Measurements from ENCODE around the gene NUMB.

Gene NUMB

DNA sequence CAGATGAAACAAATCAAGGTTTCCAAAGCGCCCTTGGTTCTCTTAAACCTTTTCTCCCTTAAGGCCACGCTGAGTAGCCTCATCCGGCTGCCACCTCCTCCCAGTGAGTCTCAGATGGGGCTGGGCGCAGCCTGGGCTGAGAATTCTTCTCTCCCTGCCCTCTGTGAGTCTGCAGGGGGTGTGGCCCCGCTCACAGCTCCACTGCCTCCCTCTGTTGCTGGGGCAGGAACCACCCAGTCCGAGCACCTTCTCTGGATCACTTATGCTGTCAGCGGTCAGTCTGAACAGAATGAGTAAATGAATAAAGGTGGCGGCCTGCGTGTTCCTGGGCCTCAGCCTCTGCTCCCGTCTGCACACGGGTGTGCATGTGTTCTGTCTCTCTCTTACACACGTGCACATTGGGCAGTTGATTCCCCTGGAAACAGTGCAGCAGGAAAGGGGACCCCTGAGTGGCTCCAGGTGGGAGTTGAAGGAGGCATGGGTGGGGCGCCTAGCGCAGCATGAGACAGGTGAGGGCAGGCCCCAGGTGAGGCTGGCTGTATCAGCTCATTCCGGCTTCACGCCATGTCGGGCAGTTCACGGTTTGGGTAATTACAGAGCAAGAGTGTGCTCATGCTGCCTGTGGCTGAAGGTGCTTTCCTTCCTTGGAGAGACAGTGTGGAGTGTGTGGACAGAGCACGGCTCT lies 216.7 kb downstream of the NUMB start:
- DNase-seq: no peak

DNA sequence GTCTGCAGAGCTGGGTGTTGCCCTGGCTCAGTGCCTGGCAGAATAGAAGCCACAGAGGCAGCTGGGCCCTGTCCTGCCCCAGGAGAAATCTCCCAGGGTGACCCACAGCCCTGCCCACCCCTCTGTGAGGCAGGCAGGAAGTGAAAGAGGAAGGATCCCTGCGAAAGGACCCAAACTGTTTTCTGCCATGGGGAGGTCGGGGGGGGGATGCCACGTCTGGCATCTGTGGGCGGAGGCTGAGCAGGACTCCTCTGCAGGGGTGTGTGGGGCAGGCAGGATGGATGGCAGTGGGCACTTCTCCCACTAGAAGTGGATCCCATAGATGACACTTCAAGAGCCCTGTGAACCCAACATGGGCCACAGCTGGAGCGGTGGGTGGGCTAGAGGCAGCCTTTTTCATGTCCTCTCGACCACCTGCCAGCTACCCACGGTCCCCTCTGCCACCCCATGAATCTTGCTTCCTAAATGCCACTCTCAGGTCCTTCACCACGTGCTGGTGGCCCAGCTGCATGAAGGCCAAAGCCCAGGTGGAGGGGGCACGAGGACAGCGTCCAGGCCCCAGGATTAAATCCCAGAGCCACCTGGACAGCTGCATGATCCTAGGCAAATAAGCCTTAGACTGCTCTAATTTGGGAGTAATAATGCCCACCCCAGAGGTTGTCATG lies 217.4 kb downstream of the NUMB start:
- DNase-seq: no peak

DNA sequence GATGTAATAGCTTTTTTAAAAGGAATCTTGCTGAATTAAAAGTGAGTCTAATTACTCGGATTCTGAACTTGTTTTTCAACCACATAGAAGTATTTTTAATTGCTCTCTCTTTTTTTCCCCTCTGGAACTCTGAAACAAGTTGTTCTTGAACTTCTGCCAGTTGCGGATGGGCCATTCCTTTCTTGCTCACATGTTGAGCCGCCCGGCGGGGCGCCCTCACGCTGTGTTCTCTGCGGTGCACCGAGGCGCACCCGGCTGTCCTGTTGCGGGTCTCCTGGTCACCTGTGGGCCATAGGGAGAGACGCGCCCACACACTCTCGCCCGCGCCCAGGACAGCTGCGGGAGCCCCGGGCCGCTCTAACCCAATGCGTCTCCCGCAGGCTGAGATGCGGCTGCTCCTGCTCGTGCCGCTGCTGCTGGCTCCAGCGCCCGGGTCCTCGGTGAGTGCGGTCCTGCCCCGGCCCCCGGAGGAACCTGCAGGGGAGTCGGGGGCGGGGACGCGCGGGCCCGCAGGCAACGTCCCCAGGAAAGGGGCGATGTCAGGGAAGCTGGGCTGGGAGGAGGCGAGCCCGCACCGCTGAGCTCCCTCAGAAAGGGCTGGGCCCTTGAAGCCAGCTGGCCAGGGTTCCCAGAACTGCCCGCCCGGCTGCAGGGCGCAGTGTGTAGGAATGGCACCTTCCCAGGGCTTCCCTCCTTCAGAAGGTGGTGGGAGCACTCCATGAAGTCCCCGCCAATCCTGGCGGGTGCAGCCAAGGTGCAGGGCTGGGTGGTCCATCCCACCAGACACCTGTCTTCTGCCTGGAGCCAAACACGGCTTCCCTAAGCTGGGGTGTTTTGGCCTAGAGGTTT lies 218.7 kb downstream of the NUMB start:
- no peak for DNase-seq

DNA sequence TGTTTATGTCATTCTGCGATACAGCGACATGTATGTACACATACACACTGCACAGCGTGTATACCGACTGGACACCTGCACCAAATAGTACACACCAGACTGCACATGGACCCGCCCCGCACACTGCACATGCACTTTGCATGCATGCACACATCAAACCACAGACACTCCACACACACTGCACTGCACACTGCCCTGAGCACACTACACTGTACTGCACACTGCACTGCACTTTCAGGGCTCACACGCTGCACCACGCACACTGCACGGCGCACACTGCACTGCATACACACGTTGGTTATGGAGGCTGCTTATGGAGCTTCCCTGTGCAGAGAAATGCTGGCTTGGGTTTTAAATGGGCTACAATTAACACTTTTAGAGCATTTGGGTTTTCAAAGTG lies 219.4 kb downstream of the NUMB start:
- DNase-seq: no peak

DNA sequence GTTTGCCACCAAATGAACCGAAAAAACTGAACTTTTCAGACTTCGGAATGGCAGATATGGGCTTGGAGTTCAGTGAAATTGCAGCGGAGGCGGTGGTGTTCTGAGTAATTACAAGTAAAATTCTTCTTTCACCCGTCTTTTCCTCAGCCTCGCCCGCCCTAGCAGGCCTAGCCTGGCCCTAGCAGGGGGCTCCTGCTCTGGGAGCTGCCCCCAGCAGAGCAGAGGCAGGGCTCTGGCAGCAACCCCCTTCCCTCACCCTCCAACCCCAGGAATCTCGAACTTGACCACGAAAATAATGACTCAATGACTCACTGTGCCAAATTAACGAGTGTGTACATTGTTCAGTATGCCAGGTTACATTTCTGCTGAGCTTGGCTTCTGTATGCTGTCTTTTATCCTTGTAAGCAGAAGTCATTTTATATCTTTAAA lies 219.9 kb downstream of the NUMB start:
- no peak for DNase-seq

DNA sequence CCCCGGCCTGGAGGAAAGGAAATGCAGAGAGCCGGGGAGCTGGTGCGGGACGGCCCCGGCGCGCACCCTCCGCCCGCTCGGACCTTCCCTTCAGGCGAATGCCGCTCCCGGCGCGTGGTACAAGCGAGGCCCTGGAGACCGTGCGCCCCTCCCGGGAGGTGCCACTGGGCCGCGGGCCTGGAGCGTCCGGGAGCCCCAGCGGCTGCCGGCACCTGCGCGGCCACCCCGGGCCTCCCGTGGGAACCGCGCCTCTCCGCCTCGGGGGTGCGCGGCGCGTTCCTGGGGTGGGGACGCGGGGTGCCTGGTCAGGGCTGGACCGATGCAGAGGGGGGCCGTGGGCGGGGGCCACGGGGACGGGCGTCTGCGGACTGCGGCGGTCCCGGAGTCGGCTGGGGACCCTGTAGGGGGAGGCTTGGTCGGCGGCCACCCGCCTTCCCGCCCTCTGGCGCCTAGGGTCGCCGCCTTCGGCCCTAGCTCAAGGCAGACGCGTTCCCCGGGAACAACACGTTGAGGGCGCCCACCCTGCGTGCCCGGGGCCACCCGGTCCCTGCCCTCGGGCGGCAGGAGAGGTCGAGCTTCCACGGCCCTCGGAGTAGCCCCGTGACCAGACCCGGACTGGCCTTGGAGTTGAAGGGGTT lies 220.4 kb downstream of the NUMB start:
- no peak for DNase-seq

DNA sequence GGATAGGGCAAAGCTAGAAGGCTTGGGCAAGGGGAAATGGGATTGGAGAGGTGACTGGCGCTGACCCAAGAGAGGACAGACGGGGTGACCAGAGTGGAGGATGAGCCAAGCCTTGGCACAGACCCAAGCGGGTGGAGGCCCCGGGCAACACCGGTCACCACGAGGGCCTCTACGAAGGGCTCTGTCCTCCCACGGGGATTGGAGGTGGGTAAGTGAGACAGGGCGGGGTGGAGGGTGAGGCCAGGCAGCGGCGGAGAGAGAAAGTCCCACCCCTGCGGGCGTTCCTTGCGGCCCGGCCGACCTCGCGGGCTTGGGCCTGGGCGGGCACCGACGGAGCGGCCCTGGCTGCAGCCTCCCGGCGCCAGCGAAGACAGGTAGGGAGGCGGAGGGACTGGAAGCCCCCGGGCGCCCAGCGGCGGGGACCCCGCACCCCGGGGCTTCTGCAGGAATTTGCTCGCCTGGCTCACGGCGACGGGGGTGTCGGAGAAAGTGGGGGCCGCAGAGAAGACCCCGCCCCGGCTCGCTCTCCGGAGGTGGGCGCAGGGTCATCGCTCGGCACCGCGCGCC lies 221.0 kb downstream of the NUMB start, which contains the start of gene PAPLN:
TSS of gene PAPLN (plus strand) at position 288 of the 567 bp plus-strand sequence. CDS start 2,273 bp downstream, outside the sequence.
- DNase-seq: no peak

DNA sequence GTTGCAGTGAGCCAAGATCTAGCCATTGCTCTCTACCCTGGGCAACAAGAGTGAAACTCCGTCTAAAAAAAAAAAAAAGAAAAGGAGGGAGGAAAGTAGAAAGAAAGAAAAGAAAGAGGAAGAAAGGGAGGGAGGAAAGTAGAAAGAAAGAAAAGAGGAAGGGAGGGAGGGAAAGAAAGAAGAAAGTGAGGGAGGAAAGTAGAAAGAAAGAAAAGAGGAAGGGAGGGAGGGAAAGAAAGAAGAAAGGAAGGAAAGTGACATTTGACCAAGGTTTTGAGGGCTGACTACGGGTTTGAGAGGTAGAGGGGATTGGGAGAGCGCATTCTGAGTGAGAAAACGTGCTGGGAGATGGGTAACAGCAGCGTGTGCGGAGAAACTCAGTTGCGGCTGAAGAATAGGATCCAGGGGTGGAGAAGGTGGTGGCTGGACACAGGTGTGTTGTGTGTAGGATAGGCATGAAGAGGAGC lies 221.6 kb downstream of the NUMB start:
- DNase-seq: no peak

DNA sequence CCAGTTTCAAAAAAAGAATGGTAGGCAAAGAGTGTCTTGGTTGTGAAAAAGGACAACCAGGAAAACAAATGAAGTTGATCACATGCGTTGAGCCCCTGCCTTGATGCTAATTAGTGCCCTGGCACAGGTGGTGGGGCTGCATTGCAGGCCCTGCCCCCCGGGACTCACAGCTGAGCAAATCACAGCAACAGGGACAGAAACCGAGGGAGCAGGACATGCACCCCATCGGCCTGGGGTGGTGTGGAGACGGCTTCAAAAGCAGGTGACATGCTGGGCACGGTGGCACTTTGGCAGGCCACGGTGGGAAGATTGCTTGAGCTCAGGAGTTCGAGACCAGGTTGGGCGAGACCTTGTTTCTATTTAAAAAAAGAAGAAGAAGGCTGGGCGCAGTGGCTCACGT lies 222.2 kb downstream of the NUMB start:
- DNase-seq: no peak

DNA sequence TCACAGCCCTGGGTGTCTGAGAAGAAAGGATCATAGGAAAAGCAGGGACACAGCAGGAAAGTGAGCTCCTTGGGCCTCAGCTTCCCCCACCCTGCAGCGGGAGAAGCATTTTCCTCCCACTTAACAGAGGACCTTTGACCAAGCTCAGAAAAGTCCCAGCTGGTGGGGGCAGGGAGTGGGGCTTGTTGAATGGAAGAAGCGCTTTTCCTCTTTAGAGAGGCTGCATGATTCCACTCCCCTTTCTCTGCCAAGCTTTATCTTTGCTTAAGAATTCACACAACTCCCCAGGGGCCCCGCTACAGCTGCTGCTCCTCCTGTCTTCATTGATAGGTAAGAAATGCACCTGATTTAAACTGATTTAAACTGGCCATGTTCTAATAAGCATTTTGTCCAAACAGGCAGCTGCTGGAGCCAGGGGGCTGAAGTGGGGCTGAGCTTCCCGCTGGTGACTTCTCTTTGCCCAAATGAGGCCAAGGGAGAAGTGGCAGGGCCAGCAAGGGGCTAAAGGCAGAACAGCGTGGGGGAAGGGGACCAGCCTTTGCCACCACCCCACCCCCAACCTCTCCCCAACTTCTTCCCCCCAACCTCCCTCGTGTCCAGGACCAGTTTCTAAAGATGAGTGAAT lies 222.7 kb downstream of the NUMB start:
- no peak for DNase-seq

DNA sequence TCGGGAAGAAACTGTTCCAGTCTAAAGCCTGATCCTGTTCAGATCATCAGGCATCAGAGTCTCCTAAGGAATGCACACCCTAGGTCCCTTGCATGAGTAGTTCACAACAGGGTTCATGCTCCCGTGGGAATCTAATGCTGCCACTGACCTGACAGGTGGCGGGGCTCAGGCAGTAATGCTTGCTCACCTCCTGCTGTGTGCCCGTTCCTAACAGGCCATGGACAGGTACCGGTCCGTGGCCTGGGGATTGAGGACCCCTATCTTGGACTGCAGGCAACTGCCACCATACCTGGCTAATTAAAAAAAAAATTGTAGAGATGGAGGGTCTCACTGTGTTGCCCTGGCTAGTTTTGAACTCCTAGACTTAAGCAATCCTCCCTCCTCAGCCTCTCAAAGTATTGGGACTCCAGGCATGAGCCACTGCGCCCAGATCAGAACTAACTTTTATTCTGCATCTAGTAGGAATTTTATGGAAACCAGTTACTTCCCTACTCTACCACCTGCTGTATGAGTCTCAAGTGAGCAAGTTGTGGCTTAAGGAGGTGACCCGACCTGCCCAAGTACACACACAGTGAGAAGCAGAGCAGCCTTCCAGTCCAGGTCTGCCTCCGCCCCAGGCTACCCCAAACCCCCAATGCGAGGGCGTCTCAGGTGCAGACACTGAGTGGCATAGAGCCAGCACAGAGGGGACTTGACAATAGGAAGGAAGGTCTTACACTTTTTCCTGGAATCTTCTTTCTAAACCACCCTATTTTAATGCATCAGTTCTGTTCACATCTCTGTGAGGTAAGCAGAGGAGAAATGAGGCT lies 223.6 kb downstream of the NUMB start:
- DNase-seq: no peak

DNA sequence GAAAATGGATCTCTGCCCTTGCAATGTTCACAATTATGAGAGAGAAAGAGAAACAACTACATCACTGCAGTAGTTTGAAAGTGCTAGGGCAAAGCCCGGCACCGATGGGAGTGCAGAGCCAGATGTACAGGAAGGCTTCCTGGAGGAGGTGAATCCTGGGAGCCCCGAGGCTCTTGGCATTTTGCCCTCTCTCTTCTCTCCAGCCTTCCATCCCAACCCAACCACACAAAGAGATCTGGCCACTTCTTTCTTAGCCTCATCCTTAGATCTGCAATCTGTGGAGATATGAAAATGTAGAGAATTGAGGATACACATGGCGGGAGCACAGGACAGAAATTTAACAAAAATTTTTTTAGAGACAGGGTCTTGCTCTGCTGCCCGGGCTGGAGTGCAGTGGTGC lies 224.3 kb downstream of the NUMB start:
- DNase-seq: no peak

DNA sequence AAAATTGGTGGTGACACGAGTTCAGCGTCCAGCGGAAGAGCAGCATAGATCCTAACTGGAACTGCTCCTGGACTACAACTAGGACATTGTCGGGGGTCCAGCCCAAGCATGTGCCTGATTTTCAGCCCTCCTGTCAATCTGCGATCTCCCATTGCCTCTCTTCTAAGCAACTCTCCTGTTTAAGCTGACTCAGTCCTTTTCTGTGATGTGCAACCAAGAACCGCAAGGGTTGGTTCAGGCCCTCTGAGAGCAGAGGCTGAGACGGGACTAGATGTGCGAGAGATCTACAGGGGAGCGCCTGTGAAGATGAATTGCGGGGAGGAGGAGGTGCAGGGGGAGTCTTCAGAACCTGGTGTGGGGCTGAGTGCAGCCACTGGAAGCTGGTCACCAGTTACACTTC lies 224.8 kb downstream of the NUMB start:
- DNase-seq: no peak

DNA sequence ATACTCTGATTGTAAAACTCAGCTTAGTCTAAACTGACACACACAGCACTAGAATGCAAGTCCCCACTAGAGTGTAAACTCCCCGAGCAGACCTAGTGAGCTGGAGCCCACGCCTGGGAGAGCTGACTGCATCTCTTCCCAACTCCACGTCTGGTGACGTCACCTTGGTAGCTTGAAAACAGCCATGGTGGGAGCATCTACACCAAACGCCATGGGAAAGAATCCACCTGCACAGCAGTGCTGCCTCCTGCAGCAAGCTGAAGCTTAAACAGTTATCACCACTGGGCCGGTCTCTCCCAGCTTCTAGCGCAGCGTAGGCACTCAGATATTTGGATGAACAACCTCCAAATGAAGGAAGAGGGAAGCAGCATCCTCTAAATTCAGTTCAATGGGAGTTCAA lies 225.4 kb downstream of the NUMB start:
- no peak for DNase-seq

DNA sequence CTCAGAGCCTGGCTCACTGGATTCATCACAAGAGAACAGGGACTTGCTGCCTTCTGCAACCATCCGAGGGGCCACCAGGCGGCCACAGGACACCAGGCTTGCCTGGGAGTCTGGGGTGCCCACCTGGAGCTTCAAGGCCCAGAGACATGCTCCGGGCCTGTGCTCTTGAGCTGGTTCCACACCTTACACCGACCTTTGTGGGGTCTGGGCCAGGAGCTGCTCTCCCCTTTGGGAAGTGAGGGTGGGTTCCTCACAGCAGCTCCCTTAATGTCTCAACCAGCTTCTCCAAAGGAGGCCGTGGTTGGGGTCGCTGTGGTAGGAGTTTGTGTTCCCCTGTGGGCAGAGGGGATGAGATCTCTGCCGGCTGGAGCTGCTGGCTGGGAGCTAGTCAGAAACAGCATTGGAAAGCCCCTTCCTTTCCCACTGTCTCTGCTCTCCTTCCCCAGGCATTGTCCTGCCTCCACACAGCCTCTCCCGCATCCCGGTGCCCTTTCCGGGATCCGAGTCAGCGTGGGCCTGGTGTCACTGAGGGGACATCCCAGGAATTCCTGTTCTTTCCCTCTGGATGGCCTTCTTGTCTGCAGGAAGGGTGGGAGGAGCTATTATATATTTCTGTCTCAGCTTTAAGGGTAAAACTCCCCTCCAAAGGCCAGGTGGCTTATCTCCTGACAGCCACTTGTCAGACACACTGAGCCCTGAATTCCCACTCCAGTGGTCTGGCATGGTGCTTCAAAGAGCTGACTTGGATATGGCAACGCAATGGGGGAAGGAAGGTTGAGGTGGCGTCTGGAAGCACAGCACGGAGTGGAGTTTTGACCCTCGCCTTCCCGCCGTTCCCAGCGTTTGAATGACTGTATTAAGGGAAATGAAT lies 226.1 kb downstream of the NUMB start:
- DNase-seq: no peak

DNA sequence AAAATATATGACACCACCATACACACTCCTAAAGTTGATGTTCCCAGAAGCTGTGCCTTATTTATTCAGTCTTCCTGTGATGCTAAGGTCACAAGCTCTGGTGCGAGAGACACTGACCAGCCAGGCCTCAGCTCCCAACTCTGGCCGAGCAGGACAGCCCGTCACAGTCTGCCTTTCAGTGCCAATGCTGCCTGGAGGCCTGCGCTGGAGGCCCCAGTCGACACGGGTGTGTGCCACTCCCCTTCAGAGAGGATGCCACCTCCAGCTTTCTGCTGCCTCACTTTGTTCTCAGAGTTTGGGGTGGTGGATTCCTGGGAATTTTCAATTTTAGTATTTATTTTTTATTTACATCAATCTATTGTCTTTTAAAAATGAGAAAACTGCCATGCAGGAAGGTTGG lies 228.3 kb downstream of the NUMB start:
- no peak for DNase-seq

DNA sequence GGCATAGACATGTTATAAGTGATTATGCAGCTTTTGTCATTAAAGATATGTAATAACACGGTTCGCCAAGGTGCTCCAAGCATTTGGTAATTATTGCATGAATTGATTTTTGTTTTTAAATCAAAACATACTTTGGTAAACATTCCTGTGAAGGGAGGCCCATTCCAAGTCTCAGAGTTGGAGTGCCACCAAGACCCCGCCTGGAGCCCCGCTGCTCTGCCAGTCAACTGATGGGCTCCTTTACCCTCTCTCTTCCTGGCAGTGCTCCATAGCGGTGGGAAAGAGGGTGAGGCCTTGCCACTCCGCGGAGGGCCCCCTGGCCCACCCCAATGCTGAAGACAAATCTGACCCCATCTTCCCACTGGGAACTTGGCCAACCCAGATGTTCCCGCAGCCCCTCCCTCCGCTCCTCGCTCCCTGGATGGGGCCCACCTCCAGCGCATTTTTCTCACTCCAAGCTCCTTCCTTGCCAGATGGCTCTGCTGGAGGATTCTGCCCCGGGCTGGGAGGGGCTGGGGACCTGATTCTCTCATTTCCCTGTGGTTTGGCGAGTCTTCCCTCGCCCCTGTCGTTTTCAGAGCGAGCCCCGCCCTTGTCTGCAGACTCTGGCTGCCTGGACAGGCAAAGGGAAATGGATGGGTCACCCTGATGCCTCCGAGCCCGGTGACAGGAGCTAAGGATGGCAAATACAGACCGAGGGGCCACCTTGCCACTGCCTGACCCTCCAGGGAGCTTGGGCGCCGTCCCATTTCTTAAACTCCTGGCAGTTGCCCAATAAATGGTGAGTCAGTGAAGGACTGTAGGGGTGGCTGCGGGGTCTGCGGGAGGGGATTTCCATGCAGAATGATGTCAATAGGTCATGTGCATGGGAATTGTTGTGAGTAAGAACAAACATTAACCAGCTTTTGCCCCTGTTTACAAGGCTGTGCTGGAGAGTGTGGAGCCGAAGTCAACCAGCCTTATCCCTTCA lies 230.2 kb downstream of the NUMB start:
- no peak for DNase-seq

DNA sequence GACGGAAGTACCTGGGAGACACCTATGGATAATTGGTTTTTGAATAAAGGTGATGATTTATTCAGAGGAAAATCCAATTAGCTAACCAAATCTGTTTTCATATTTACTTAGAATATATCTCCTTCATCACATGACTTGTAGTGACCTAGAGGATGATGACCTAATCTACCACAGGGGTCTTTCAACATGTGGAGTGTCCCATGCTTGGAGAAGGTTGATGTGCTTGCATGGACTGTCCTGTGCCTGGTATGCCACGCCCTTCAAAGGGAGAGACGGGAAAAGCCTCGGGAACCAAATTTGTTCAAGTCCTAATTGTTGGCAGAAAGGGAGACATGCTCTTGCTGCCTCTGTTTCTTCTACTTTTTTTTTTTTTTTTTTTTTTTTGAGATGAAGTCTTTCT lies 232.8 kb downstream of the NUMB start:
- no peak for DNase-seq

All from activated naive CD4-positive, alpha-beta T cell (primary cell).